ENCODE measurements around the gene HIF3A. TPM values are rescaled to one million over a fixed set of nuclear protein-coding genes. Genes with fewer than 3 reads are reported as not detected.

The HIF3A gene
- total RNA-seq, 2 donors from 2014 or later: not detected

- peaks cover 10% of the 10 kb centered on the region for H3K36me3 Mint-ChIP-seq (ENCODE audit: low read depth)
- H3K9me3 ChIP-seq (ENCODE audit: control insufficient read depth, low read length, poor library complexity, severe bottlenecking): no peaks in the 10 kb centered on the region
- H3K4me1 Mint-ChIP-seq: peaks cover 21% of the 10 kb centered on the region
- DNase-seq (no peak), ATAC-seq (no peak)
- no peak overlapping the region for H3K27ac Mint-ChIP-seq
- H3K4me3 Mint-ChIP-seq: no peak overlapping the region
- H3K27me3 Mint-ChIP-seq: no peaks in the 10 kb centered on the region
These were observed 79.7 kb downstream of the HIF3A start for GRCh38 chr19:46376241-46377153.

DNA sequence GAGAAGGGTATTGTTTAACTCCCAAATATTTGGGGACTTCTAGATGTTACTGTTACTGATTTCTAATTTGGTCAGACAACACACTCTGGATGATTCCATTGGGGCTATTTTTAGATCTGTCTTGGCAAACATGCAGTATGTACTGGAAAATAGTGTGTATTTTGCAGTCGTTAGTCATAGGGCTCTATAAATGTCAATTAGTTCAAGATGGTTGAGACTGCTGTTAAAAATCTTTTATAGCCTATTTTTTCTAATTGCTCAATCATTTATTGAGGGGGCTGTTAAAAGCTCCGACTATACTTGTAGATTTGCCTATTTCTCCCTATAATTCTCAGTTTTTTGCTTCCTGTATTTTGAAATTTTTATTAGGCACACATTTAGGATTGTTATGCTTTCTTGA, 81.4 kb downstream of the HIF3A start:
- Mint-ChIP-seq H3K36me3 (ENCODE audit: low read depth) (peaks cover 18% of the 10 kb centered on the region), H3K27ac (no peak overlapping the region), H3K4me1 (peaks cover 15% of the 10 kb centered on the region), H3K4me3 (no peak overlapping the region), H3K27me3 (no peaks in the 10 kb centered on the region)
- DNase-seq: no peak
- H3K9me3 ChIP-seq (ENCODE audit: control insufficient read depth, low read length, poor library complexity, severe bottlenecking): no peaks in the 10 kb centered on the region
- ATAC-seq: no peak

DNA sequence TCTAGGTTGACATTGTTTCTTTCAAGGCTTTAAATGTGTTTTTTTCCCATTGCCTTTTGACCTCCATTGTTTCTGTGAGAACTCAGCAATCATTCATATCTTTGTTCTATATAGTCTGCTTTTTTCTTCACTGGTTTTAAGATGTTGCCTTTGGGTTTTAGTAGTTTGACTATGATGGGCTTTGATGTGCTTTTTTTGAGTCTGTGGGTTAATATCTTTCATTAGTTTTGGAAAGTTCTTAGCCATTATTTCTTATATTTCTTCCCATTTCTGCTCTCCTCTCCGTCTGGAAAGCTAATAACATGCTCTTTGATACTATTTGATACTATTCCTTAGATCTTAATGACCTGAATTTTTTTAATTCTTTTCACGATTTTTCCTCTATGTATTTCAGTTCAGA, 83.8 kb downstream of the HIF3A start:
- no peaks in the 10 kb centered on the region for H3K9me3 ChIP-seq (ENCODE audit: control insufficient read depth, low read length, poor library complexity, severe bottlenecking)
- Mint-ChIP-seq H3K27me3 (no peaks in the 10 kb centered on the region), H3K36me3 (ENCODE audit: low read depth) (peaks cover 20% of the 10 kb centered on the region), H3K4me3 (no peak overlapping the region), H3K27ac (no peak overlapping the region), H3K4me1 (peaks cover 12% of the 10 kb centered on the region)
- ATAC-seq (no peak), DNase-seq (no peak)

GRCh38 chr19:46381346-46381745, 84.5 kb downstream of the HIF3A start:
- no peak overlapping the region for H3K27ac Mint-ChIP-seq
- peaks cover 20% of the 10 kb centered on the region for H3K36me3 Mint-ChIP-seq (ENCODE audit: low read depth)
- no peak overlapping the region for H3K4me3 Mint-ChIP-seq
- no peak for ATAC-seq
- no peak for DNase-seq
- H3K27me3 Mint-ChIP-seq: no peaks in the 10 kb centered on the region
- peaks cover 10% of the 10 kb centered on the region for H3K4me1 Mint-ChIP-seq
- no peaks in the 10 kb centered on the region for H3K9me3 ChIP-seq (ENCODE audit: control insufficient read depth, low read length, poor library complexity, severe bottlenecking)

DNA sequence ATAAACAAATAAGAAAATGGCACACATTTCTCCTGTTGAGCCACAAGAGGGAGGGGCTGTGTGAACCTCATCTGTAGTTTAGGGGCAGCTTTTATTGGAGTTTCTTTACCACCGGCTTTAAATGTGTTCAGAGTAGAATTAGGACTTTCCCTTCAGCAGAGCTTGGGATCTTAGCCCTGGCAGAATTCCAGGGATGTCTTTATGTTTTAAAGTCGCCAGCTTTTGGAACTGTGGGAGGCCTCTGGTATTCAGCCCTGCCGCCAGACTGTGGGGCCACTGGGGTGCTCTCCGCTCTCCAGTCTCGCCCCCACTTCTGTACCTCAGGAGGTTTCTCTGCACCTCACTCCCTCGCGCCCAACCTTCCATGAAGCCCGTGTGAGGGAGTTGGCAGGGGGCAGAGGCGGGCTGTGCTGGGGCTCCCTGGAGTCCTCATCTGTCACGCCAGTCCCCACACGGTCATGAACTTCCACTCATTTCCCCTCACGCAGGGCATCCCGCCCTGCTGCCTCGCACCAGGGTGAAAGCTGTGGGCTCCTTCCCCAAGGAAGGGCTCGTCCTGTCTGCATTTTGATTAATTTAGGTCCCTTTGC, 85.0 kb downstream of the HIF3A start:
- no peak for DNase-seq

DNA sequence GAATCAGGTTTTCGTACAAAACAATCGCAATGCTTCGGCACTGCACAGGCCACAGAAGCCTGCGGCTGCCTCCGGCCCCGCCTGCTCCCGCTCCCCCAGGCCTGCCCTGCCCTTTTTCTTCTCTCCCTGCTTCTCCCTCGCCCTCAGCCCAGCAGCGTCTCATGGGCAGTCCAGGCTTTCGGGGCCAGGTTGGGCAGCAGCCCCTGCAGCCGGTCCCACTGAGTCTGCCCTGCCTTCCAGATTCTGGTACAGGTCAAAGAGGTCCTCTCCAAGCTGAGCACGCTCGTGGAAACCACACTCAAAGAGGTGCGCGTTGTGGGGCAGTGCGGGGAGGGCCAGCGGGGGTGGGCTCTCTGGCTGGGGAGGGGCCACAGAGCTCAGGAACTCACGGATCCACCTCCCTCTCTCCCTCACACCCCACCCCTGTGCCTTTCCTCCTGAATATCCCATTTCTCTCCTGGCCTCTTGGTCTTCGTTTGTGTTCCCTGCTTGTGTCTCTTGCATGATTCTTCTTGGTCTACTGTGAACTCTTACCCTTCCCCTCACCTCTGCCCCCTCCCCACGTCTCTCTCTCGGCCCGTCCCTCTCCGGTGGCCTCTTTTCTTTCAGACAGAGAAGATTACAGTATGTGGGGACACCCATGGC, 86.5 kb downstream of the HIF3A start:
- no peaks in the 10 kb centered on the region for H3K9me3 ChIP-seq (ENCODE audit: control insufficient read depth, low read length, poor library complexity, severe bottlenecking)
- H3K27me3 Mint-ChIP-seq: no peaks in the 10 kb centered on the region
- H3K4me1 Mint-ChIP-seq: peaks cover 6% of the 10 kb centered on the region
- ATAC-seq (no peak), DNase-seq (no peak)
- no peak overlapping the region for H3K27ac Mint-ChIP-seq
- no peak overlapping the region for H3K4me3 Mint-ChIP-seq
- peaks cover 23% of the 10 kb centered on the region for H3K36me3 Mint-ChIP-seq (ENCODE audit: low read depth)

More for the DNA sequence above, 85.0 kb downstream of the HIF3A start:
- H3K4me3 Mint-ChIP-seq: no peak overlapping the region
- no peak overlapping the region for H3K27ac Mint-ChIP-seq
- H3K4me1 Mint-ChIP-seq: peaks cover 10% of the 10 kb centered on the region
- H3K36me3 Mint-ChIP-seq (ENCODE audit: low read depth): peaks cover 20% of the 10 kb centered on the region
- H3K27me3 Mint-ChIP-seq: no peaks in the 10 kb centered on the region
- no peak for ATAC-seq
- no peaks in the 10 kb centered on the region for H3K9me3 ChIP-seq (ENCODE audit: control insufficient read depth, low read length, poor library complexity, severe bottlenecking)

- Mint-ChIP-seq H3K36me3 (ENCODE audit: low read depth) (peaks cover 23% of the 10 kb centered on the region), H3K27me3 (no peaks in the 10 kb centered on the region), H3K4me3 (no peak overlapping the region), H3K4me1 (peaks cover 6% of the 10 kb centered on the region), H3K27ac (no peak overlapping the region)
- H3K9me3 ChIP-seq (ENCODE audit: control insufficient read depth, low read length, poor library complexity, severe bottlenecking): no peaks in the 10 kb centered on the region
- no peak for DNase-seq
- ATAC-seq: no peak
These were observed 87.0 kb downstream of the HIF3A start for GRCh38 chr19:46383846-46384245.

GRCh38 chr19:46384396-46384795, 87.6 kb downstream of the HIF3A start:
- no peak overlapping the region for H3K27ac Mint-ChIP-seq
- DNase-seq (no peak), ATAC-seq (no peak)
- peaks cover 25% of the 10 kb centered on the region for H3K36me3 Mint-ChIP-seq (ENCODE audit: low read depth)
- peaks cover 6% of the 10 kb centered on the region for H3K4me1 Mint-ChIP-seq
- no peak overlapping the region for H3K4me3 Mint-ChIP-seq
- no peaks in the 10 kb centered on the region for H3K9me3 ChIP-seq (ENCODE audit: control insufficient read depth, low read length, poor library complexity, severe bottlenecking)
- no peaks in the 10 kb centered on the region for H3K27me3 Mint-ChIP-seq

- ATAC-seq (no peak), DNase-seq (no peak)
- Mint-ChIP-seq H3K4me3 (no peak overlapping the region), H3K27me3 (no peaks in the 10 kb centered on the region), H3K4me1 (peaks cover 2% of the 10 kb centered on the region), H3K27ac (no peak overlapping the region), H3K36me3 (ENCODE audit: low read depth) (peaks cover 25% of the 10 kb centered on the region)
- no peaks in the 10 kb centered on the region for H3K9me3 ChIP-seq (ENCODE audit: control insufficient read depth, low read length, poor library complexity, severe bottlenecking)
These were observed 88.8 kb downstream of the HIF3A start for GRCh38 chr19:46385636-46386035.

- H3K36me3 Mint-ChIP-seq (ENCODE audit: low read depth): peaks cover 20% of the 10 kb centered on the region
- no peak for ATAC-seq
- no peaks in the 10 kb centered on the region for H3K9me3 ChIP-seq (ENCODE audit: control insufficient read depth, low read length, poor library complexity, severe bottlenecking)
- no peaks in the 10 kb centered on the region for H3K4me1 Mint-ChIP-seq
- no peaks in the 10 kb centered on the region for H3K27me3 Mint-ChIP-seq
- no peak overlapping the region for H3K27ac Mint-ChIP-seq
- no peak for DNase-seq
- no peak overlapping the region for H3K4me3 Mint-ChIP-seq
These were observed 89.3 kb downstream of the HIF3A start for GRCh38 chr19:46386151-46386550.

DNA sequence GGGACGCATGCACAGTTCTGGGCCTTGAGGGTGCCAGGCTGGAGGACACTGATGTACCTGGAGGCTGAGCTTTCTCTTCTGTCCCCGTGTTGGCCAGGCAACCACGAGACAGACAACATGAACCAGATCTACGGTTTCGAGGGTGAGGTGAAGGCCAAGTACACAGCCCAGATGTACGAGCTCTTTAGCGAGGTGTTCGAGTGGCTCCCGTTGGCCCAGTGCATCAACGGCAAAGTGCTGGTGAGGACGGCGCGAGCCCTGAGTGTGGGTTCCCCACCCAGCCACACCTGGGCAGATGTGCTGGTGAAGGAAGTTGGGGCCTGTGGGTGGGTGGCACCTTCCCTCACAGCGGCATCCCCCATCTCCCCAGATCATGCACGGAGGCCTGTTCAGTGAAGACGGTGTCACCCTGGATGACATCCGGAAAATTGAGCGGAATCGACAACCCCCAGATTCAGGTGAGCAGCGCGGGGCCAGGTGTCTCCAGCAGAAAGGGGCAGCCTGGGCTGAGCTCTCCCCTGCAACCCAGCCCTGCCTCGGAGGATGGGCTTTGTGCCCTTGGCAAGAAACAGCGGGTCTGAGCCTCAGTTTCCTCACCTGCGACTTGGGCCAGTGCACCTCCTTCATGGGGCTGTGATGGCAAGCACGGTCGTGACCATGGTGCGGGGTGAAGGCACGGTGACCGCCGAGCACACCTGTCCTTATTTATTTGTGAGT, 90.3 kb downstream of the HIF3A start:
- Mint-ChIP-seq H3K27ac (no peak overlapping the region), H3K4me3 (peak overlapping the region; percentile 21), H3K27me3 (no peaks in the 10 kb centered on the region), H3K4me1 (no peaks in the 10 kb centered on the region), H3K36me3 (ENCODE audit: low read depth) (peaks cover 19% of the 10 kb centered on the region)
- ATAC-seq (no peak), DNase-seq (no peak)
- H3K9me3 ChIP-seq (ENCODE audit: control insufficient read depth, low read length, poor library complexity, severe bottlenecking): no peaks in the 10 kb centered on the region

- H3K36me3 Mint-ChIP-seq (ENCODE audit: low read depth): peaks cover 16% of the 10 kb centered on the region
- H3K4me3 Mint-ChIP-seq: peak overlapping the region; percentile 21
- no peaks in the 10 kb centered on the region for H3K9me3 ChIP-seq (ENCODE audit: control insufficient read depth, low read length, poor library complexity, severe bottlenecking)
- no peaks in the 10 kb centered on the region for H3K27me3 Mint-ChIP-seq
- ATAC-seq (no peak), DNase-seq (no peak)
- H3K27ac Mint-ChIP-seq: no peak overlapping the region
- peaks cover 3% of the 10 kb centered on the region for H3K4me1 Mint-ChIP-seq
These were observed 90.9 kb downstream of the HIF3A start for GRCh38 chr19:46387713-46388130.

Data from T-helper 17 cell (primary cell).